Gastroesophageal sphincter (tissue), 3 donors: ENCODE measurements around the gene JAML.

Experiments used
- POLR2A ChIP-seq, 2 donors: fragments of 450-650 bp; IDR thresholded peaks; one replicate each; pipeline ENCODE4 v1.6.1; 2017; ENCODE audit warnings: antibody characterized with exemption in 2 of 2, mild to moderate bottlenecking in 2 of 2, moderate library complexity in 1 of 2
- TF ChIP-seq, protein P1 (sequence below), 4 experiments: fragments of 200-600 bp in 2 of 4; fragments of 450-650 bp in 2 of 4; sonication (generic) in 1 of 4; IDR thresholded peaks; one replicate each; pipeline ENCODE4 v1.5.1; 2017 to 2019; ENCODE audit warnings: antibody characterized with exemption in 4 of 4, mild to moderate bottlenecking in 2 of 4, moderate library complexity in 2 of 4

DNA sequence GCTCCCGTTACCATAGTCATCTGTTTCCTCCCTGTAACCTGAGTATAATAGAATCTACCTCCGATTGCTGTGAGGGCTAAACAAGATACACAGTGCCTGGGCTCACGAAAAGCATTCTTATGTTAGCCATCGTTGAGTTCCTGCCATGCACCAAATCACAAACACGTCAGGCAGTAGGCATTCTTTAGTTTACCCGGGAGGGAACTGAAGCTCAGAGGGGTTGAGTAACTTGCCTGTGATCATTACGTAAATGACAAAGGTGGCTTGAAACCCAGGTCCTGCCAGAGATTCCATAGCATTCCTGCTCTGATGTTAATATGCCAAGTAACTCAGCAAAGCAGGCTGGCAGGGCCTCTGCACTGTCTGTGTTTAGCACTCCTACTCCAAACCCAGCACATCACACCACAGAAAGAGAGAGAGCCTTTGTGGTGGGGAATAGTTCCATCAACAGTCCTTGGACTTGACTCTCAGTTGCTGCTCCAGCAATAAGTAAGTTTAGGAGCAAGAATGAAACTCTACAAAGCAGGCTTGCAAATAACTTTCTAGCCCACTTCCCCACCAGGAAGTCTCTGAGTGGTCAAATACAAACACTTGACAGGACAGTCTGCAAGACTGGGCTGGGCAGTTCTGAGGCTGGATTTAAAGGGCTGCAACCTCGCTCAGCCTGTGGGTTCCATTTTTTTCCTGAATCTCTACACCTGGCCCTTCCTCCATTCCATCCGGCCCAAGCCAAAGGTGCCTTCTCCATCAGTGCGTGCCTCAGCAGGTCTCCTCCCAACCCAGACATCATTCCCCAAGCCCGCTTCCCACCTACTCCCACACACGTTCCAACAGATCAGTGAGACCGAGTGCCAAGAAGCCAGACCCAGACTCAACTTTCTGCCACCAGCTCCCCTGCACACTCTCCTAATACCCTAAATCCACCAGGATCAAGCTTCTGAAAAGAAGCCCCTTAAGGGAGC is 49.5 kb downstream of the JAML start:
- TF ChIP-seq, protein P1, sequence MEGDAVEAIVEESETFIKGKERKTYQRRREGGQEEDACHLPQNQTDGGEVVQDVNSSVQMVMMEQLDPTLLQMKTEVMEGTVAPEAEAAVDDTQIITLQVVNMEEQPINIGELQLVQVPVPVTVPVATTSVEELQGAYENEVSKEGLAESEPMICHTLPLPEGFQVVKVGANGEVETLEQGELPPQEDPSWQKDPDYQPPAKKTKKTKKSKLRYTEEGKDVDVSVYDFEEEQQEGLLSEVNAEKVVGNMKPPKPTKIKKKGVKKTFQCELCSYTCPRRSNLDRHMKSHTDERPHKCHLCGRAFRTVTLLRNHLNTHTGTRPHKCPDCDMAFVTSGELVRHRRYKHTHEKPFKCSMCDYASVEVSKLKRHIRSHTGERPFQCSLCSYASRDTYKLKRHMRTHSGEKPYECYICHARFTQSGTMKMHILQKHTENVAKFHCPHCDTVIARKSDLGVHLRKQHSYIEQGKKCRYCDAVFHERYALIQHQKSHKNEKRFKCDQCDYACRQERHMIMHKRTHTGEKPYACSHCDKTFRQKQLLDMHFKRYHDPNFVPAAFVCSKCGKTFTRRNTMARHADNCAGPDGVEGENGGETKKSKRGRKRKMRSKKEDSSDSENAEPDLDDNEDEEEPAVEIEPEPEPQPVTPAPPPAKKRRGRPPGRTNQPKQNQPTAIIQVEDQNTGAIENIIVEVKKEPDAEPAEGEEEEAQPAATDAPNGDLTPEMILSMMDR (IDR thresholded peaks at IDR 0.05), result no peak
- no peak for TF ChIP-seq POLR2A (IDR thresholded peaks at IDR 0.05)
